ENCODE data around the gene HBZ. TPM values are rescaled to one million over a fixed set of nuclear protein-coding genes. Genes with fewer than 3 reads are reported as not detected.

HBZ gene
- total RNA-seq, 3 donors from 2014 or later = not detected

- intact Hi-C loops (cut with DNase I; ENCODE audit: low total_unique reads) = no loop called here
- Histone ChIP-seq H3K36me3 (no peaks in the 10 kb centered on the region), H3K4me3 (no peak overlapping the region), H3K4me1 (no peaks in the 10 kb centered on the region), H3K9me3 (no peaks in the 10 kb centered on the region), H3K27ac (no peak overlapping the region), H3K27me3 (no peaks in the 10 kb centered on the region)
- TF ChIP-seq POLR2A (IDR thresholded peaks at IDR 0.05) (no peak), POLR2AphosphoS5 (IDR thresholded peaks at IDR 0.05) (no peak)
- TF ChIP-seq, protein P1, sequence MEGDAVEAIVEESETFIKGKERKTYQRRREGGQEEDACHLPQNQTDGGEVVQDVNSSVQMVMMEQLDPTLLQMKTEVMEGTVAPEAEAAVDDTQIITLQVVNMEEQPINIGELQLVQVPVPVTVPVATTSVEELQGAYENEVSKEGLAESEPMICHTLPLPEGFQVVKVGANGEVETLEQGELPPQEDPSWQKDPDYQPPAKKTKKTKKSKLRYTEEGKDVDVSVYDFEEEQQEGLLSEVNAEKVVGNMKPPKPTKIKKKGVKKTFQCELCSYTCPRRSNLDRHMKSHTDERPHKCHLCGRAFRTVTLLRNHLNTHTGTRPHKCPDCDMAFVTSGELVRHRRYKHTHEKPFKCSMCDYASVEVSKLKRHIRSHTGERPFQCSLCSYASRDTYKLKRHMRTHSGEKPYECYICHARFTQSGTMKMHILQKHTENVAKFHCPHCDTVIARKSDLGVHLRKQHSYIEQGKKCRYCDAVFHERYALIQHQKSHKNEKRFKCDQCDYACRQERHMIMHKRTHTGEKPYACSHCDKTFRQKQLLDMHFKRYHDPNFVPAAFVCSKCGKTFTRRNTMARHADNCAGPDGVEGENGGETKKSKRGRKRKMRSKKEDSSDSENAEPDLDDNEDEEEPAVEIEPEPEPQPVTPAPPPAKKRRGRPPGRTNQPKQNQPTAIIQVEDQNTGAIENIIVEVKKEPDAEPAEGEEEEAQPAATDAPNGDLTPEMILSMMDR (IDR thresholded peaks at IDR 0.05) = no peak
- DNase-seq (ENCODE audit: low spot score in 2 of 2) = no peak
Observed at GRCh38 chr16:133716-134115, 18.7 kb upstream of the HBZ start.

DNA sequence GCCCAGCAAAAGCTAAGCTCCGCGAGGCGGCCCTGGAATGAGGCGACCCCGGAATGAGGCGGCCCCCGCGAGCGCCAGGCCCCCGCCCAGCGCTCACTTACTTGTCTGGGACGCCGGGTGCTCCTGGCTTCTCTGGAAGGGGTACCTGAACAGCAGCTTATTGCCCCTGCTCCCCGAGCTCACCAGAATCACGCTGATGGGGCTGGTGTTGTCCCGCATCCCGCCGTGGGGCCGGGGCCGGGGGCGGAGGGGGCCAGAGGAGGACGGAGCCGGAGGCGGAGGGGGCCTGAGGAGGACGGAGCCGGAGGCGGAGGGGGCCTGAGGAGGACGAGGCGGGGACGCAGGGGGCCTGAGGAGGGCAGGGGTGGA lies 14.4 kb upstream of the HBZ start:
- DNase-seq (ENCODE audit: low spot score in 2 of 2) = no peak
- Histone ChIP-seq H3K36me3 (no peaks in the 10 kb centered on the region), H3K4me3 (peak overlapping the region; percentile 65 to 81 (median 80)), H3K27me3 (no peaks in the 10 kb centered on the region), H3K9me3 (no peaks in the 10 kb centered on the region), H3K27ac (peak overlapping the region; percentile 87 to 89), H3K4me1 (no peaks in the 10 kb centered on the region)
- intact Hi-C loops (cut with DNase I; ENCODE audit: low total_unique reads) = no loop called here
- TF ChIP-seq POLR2AphosphoS5 (IDR thresholded peaks at IDR 0.05) (no peak), POLR2A (IDR thresholded peaks at IDR 0.05) (no peak)
- TF ChIP-seq, protein P1 (IDR thresholded peaks at IDR 0.05) = no peak

- TF ChIP-seq, protein P1 (IDR thresholded peaks at IDR 0.05) = no peak
- no peak for TF ChIP-seq POLR2AphosphoS5 (IDR thresholded peaks at IDR 0.05)
- TF ChIP-seq POLR2A (IDR thresholded peaks at IDR 0.05) = no peak
- no peaks in the 10 kb centered on the region for H3K27me3 ChIP-seq
- H3K9me3 ChIP-seq = no peaks in the 10 kb centered on the region
- no peak overlapping the region for H3K4me3 ChIP-seq
- DNase-seq (ENCODE audit: low spot score in 2 of 2) = no peak
- no peaks in the 10 kb centered on the region for H3K36me3 ChIP-seq
- no peaks in the 10 kb centered on the region for H3K4me1 ChIP-seq
- H3K27ac ChIP-seq = no peak overlapping the region
- intact Hi-C loops (cut with DNase I; ENCODE audit: low total_unique reads) = no loop called here
Observed at GRCh38 chr16:140175-140857, 12.1 kb upstream of the HBZ start.

DNA sequence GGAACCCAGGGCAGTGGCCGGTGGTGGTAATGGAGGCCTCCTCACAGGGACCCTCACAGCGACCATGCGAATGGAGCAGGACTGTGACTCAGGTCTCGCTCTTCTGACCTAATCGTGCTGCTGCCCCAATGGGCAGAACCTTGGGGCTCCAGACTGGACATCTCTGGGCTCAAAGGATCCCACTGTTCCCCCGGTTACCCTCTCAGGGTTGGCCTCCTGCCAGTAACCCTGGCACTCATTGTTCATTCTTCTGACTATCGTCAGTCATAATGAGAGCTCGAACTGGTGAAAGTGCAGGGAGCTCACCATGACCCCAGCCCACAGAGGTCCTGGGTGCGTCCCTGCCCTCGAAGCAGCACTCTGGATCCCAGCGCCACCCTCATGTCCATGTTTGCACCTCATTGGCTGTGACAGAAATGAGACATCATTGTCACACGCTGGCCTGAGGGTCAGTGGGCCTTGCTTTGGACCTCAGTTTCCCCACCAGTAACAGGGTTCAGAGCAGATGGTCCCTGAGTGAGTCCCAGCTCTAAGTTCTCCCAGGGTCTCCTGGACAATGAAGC lies 10.0 kb upstream of the HBZ start:
- no peaks in the 10 kb centered on the region for H3K27me3 ChIP-seq
- no peak for DNase-seq (ENCODE audit: low spot score in 2 of 2)
- H3K36me3 ChIP-seq = no peaks in the 10 kb centered on the region
- intact Hi-C loops (cut with DNase I; ENCODE audit: low total_unique reads) = no loop called here
- H3K4me1 ChIP-seq = no peaks in the 10 kb centered on the region
- no peak overlapping the region for H3K27ac ChIP-seq
- H3K4me3 ChIP-seq = no peak overlapping the region
- H3K9me3 ChIP-seq = no peaks in the 10 kb centered on the region
- no peak for TF ChIP-seq POLR2AphosphoS5 (IDR thresholded peaks at IDR 0.05)
- TF ChIP-seq, protein P1 (IDR thresholded peaks at IDR 0.05) = no peak
- TF ChIP-seq POLR2A (IDR thresholded peaks at IDR 0.05) = no peak

DNA sequence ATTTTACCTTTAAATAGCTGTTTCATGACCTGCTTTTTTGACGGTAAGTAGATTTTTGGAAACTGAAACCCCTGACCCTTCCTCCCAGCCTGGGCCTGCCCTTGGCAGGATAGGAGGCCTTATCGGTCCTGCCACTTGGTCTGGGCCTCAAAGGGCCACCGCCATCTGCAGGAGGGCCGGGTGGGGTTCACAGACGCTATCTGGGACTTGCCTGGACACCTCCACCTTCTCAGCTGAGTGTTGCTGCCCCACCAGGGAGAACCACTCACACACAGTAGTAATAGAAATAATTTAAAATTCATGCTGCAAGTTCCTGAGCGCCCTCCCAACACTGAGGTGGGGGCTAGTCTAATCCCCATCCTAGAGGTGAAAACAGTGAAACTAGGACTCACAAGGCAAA lies 9.4 kb upstream of the HBZ start:
- Histone ChIP-seq H3K9me3 (no peaks in the 10 kb centered on the region), H3K4me3 (no peak overlapping the region), H3K36me3 (no peaks in the 10 kb centered on the region), H3K27me3 (no peaks in the 10 kb centered on the region), H3K27ac (peak overlapping the region in 1 of 2 donors; percentile 5), H3K4me1 (no peaks in the 10 kb centered on the region)
- intact Hi-C loops (cut with DNase I; ENCODE audit: low total_unique reads) = no loop called here
- TF ChIP-seq, protein P1 (IDR thresholded peaks at IDR 0.05) = no peak
- no peak for TF ChIP-seq POLR2AphosphoS5 (IDR thresholded peaks at IDR 0.05)
- no peak for TF ChIP-seq POLR2A (IDR thresholded peaks at IDR 0.05)
- DNase-seq (ENCODE audit: low spot score in 2 of 2) = no peak

Data from breast epithelium (tissue), 4 donors.